ENCODE measurements around the gene CARHSP1.

GRCh38 chr16:8912793-8913192 lies 44.0 kb upstream of the CARHSP1 start:
- TF ChIP-seq CTCF (conservative IDR thresholded peaks at IDR 0.05; ENCODE audit: low read length) (no peak), EZH2phosphoT487 (IDR thresholded peaks at IDR 0.05; ENCODE audit: borderline replicate concordance) (no peak)

Measured in Loucy (cell line).